ENCODE data around the gene ASAP2.
A peak's percentile ranks its signal among the peaks of the same experiment; 100 is the strongest.

ASAP2 gene

DNA sequence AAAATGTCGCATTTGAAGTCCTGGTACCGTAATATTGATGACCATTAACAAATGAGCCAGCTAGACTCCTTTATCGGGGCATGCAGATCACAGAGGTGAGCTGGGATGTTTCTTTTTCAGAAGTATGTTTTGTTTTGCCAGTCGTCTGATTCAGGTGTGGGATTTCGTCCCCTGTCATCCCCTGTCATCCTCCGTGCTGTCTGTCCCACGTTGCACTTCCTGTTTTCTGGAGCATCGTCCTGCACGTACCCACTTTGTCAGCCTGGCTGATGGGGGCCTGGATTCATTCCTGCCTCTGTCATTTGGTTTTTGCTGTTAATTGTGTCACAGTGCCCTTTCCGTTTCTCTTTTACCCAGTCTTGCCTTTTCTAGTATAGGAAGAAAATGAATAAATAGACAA, 72.8 kb downstream of the ASAP2 start:
- DNase-seq, result no peak

DNA sequence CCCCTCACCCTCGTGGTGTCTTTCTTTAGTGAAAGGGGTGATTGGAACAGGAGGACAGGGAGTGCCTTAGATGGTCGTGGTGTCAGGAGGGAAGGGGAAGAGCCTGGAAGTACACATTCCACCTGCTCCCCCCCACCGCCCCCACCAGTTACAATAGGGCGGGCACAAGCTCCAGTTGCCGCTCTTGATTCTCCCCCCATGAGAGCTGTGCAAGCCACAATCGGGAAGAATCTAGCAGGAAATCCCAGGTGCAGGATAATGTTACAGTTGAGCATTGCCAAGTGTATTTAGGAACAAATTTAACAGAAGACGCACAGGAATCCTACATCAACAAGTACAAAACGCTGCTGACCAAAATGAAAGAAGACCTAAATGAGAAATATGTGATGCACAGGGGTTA, 73.6 kb downstream of the ASAP2 start:
- DNase-seq, result peak; percentile 8

DNA sequence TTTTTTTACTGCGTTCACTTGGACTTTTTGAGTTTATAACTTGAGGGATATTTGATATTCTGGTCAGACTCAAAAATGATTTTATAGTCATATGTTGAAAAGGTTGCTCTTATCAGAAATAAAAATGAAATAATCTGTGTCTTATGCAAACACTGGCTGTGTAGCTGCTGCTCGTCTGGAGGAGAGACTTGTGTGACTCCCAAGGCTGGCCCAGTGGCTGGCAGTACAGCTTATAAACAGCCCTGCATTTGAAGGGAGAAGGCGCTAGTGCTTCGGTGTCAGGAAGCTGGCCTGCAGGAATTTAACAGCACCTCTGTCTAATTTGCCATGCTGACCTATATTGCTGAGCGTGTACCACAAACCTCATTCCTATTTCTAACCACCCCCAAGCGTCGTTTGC, 74.5 kb downstream of the ASAP2 start:
- no peak for DNase-seq

DNA sequence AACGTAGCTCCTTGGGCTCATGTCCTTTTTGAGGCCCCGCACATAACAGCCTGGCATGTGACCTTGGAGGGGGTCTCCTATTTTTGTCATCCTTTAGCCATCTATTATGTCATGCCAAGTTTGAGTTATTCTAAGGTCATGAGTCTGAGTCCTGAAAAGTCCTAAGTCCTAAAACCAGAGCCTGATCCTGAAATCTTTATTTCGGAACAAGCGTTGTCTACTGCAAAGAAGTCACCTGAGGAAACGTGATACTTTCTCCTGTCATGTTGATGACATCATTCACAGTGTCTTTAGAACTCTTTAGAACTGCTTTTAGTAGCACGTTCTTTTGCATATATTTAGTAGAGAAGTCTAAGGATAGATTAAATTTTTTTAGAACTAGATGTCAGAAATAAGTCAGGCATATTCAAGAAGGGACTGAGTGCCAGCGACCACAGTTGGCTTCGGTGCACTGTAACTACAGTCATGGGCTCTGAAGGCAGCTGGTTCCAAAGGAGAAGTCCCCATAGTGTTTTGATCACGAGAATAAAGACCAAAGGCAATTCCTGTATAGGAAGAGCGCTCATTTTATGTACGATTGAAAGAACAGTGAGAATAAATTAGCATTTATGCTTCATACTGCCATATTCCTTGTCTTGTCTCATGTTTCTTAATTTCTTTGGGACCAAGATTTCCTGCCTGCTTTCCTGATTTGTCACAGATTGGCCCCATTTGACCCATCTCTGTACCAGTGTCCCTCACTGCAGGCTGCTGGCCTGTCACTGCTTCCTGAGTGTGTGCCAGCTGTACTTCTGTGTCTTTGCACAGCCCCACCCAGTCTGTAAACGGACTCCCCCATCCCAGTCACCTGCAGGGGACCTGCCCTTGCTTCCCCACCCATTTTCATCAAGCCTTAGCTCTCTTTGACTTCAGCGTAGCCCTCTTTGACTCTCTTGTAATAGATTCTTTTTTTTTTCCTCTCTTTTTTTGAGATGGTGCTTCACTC, 75.8 kb downstream of the ASAP2 start:
- DNase-seq, result no peak

DNA sequence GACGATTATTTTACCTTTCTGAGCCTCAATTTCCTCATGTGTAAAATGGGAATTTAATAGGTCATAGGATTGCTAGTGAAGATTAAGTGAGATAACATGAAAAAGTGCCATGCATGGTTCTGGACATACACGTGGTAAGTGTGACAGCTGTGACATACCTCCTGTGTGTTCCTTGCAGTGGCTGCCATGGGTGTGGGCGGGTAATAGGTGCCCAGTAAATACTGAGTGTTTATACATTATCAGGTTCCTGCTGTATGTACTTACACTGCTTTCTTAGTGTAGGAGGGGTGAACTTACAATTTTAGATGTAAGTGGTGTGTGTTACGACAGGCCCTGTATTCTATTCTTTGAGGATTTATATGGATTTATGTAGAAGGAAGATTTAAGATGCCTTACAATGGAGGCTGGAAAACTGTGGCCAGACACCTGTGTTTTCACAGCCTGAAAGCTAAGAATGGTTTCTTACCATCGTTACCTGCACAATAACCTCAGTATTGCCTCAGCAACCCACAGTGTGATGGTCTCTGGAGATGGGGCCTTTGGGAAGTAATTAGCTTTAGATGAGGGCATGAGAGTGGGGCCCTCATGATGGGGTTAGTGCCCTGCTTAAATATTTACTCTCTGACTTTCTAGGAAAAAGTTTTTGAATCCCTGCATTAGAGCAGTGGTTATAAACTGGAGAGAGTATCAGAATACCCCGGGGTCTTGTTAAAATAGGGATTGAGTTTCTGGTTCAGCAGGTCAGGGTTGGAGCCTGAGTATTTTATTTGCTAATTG, 78.1 kb downstream of the ASAP2 start:
- DNase-seq, result peak; percentile 21

DNA sequence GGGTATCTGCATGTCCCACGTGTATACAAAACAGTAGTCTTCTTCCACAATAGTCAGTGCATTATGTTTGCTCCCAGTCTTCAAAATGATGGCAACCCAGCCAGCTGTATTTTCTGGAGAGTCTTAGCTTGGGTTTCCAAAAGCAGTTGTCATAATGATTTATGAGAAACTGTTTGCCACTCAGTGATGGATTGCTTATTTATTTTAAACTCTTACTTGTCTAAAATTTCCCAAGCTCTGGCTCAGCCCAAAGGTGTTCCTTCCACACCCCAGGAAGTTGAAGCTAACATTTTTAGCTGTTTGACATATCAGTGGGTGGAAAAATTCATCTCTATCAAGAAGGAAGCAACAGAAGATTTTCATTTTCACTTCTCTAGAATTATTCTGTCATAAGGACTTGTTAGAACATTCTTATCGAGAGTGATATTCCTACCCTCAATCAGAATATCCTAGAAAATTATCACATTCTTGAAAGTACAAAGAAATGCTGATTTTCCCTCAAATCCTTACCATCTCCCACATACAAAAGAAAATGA, 78.8 kb downstream of the ASAP2 start:
- no peak for DNase-seq

DNA sequence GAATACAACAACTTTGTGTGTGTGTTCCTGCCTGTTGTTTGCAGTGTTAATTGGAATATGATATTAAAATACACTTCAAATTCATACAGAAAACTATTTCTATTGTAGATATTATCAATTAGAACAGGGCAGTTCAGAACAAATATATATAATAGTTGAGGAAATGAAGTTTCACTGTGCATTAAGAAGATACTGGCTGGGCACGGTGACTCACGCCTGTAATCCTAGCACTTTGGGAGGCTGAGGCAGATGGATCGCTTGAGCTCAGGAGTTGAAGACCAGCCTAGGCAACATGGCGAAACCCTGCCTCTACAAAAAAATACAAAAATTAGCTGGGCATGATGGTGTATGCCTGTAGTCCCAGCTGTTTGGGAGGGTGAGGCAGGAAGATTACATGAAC, 79.3 kb downstream of the ASAP2 start:
- DNase-seq, result no peak

DNA sequence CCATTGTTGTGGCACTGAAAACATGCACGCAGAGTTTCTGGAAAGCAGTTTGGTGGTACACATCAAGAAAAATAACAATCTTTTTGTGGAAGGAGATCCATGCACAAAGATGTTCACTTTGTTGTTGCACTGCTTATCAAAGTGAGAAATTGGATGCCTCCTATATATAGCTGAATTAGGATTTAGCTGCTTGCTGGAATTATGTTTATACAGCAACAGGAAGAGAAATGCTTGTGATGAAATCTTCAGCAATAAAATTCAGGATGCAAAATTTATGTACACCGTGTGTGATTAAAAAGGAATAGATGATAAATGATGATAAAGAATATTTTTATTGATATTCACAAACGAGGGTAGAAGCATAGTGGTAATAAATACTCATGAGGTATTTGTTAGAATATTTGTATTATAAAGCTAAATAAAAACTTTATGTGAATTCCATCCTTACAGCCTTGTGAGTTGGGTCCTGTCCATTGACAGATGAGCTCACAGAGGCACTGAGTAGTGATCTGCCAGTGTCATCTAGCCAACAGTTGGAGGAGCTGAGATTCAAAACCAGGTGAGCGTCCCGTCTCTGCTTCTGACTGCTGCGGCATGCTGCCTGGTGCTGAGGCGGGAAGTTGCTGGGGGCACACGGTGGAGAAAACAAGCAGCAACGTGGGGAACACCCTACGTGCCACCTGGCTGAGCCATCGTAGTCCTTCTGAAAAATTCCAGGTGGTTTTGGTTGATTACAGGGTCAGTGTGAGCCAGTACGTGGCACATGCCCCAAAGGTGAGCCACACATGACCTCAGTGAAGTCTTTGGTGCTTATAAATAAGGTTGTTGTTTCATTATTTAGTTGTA, 80.2 kb downstream of the ASAP2 start:
- DNase-seq, result no peak

DNA sequence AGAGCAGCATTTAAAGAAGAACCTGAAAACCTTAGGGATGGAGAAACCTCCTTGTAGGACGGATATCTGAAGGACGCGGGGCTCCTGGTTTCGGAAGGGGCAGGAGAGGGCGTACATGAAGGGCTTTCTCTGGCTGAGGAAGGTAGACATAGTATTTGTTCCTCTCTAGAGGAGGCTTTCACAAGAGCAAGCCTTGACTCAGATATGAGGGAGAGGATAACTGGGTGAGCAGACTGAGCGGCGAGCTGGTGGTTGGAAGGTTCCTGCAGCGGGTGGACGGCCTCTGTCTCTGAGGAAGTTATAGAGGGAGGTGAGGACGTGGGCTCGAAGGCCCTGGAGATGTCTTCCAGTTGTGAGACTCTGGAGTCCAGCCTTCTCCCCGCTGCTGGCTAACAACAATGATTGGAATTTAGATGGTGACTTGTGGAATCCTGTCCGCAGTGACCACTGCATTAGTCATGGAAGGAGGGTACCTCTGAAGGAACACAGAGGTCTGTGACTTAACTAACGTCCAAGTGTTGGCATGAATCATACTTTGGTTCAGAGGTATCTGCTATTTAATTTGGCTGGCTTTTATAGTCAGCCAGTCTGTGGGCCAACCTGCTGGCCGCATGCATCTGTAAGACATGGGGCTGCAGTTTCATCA, 80.9 kb downstream of the ASAP2 start:
- no peak for DNase-seq

DNA sequence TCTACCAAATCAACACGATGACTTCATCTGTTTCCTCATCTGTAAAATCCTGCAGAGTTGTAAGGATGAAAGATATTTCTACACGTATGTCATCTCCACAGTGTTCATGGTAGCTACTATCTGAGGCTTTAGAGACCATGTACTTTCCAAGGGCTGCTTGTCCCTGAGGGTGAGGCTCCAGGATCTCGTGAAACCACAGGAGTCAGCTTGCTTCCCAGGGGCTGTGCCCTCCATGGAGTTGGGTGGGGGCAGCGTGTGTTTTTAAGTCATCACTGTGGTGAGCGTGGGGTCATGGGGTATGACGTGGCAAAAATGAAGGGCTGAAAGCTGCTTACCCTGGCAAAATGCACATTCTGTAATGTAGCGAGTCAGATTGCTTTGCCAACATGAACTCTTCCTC, 81.6 kb downstream of the ASAP2 start:
- DNase-seq, result no peak

DNA sequence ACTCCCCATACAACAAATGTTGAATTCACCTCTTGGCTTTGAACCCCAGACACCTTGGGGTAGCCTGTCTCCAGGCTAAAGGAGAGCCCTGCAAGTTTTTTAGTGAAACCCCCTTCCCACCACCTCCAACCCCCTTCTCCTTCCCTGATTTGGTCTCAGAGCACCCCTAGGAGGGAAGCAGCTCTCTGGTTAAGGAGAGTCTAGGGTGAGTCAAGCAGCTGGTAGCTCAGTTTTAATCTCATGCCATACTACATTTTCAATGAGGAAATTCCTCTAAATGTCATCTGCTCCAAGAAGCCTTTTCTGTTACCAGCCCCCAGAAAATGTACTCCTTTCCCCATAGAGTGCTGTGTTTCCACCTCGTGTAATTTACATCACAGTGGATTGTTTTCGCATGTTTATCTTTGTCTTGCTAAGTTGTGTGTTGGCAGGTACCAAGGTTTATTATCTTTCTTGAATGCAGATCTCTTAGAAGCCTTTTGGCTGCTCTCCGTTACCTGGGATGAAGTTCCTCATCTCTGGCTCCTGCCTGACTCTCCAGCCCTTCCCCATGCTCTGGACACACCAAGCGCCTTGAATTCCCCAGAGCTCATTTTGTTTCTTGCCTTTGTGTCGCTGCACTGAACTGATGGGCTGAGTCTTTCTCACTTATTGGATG, 82.2 kb downstream of the ASAP2 start:
- no peak for DNase-seq

DNA sequence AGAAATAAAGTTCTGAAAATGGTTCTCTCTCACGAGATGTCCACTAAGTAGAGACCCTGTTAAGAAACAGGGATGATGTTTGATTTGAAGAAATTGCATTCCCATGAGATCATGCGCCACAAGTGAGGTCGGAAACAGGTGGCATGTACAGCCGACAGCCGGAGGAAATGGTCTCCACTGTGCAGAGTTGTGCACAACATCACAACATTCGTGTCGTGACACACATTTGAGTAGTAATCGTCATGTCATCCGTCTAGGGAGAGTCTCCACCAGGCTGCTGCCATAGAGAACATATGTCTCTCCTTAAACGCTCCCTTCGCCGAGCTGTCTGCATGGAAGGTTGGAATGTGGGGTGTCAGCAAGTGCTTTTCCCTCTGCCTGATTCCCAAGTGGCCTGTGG, 84.7 kb downstream of the ASAP2 start:
- no peak for DNase-seq

DNA sequence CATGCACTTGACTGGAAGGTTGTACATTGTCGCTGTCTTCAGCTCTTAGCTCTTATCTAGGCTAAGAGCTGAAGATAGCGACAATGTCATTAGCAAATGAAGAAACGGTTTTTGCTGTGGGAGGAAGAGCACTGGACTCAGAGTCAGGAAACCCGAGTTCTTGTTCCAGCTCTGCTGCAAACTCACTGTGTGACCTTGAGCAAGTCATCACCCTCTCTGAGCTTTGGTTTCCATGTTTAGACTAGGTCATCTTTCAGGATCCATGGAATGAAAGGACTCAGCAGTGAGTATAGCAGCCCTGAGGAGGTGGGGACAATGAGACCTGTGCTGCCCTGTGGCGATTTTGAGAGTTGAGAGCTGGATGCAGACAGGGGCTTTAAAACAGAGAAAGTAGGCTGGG, 85.3 kb downstream of the ASAP2 start:
- no peak for DNase-seq

DNA sequence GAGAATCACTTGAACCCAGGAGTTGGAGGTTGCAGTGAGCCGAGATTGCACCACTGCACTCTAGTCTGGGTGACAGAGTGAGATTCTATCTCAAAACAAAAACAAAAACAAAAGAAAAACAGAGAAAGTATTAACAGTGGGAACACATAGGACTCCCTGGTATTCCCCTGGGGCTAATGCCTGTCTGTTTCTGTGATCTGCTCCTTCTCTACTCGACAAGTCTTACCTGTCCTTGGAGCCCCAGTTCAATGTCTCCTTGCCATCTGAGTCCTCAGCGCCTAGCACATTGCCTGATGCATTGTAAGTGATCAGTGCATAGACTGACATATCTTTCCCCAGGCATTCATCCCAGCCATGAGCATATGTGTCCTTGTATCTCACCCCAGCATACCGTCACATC, 85.8 kb downstream of the ASAP2 start:
- no peak for DNase-seq

DNA sequence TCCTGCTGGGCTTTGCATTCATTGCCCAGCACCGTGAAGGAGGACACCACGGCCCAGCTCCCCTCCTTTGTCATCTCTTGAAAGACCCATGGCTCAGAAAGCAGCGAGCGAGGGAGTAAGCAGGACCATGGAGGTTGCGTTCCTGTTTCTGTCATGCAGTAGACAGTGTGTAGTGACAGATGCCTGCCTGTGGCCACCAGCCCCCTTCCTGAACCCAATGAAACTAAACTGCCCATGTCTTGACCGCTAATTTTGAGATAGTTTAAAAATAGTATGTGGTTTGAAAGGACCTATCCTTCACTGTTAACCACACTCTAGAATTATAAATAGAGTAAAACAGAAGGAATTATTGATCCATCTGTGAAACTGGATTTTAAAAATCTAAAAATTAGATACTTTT, 88.2 kb downstream of the ASAP2 start:
- no peak for DNase-seq

DNA sequence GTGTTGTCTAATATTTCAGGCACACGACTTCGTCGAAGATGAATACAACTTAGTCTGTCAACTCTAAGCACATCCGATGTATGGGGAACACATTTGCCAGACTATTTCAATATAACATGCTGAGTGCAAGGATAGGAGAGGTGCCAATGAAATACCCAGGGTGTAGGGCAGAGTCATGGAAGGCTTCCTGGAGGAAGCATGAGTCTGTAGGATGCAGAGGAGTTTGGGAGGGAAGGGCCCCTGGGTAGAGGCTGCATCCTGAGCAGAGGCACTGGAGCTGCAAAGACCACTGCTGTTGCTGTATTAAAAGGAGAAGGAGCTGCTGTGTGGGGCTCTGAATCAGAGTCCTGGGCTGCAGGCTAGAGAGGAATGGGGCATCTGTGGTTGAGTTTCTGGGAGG, 89.9 kb downstream of the ASAP2 start:
- DNase-seq, result no peak

DNA sequence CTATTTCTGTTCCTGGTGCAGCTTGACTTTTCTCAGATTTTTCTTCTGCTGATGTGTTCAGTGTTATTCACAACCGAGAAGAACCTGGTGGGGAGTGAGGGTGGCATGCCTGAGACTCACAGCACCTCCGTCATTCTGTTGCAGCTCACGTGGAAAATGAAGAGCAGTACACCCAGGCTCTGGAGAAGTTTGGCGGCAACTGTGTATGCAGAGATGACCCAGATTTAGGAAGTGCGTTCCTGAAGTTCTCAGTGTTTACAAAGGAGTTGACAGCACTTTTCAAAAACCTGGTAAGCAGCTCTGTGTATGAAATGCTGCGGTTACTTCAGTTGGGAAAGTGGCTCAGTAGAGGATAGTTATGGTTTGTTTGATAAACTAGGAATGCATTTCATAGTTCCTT, 90.5 kb downstream of the ASAP2 start:
- DNase-seq, result no peak

DNA sequence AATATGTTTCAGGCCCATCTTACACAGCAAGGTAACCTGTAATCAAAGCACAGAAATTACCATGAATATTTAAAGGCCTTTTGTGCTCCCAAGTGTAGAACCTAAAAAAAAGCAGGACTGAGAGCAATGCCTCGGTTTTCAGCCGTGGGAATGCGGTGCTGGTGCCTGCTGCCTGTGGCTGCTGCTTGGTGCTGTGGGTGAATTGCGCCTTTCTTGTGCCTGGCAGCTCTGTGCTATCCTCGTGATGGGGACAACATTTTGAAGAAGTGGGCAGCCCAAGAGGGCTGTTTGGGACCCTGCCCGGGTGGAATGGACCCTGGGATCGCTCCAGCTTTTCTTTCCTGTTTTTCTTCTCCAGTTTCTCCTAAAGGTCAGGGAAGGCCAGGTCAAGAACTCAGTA, 91.2 kb downstream of the ASAP2 start:
- DNase-seq, result no peak

DNA sequence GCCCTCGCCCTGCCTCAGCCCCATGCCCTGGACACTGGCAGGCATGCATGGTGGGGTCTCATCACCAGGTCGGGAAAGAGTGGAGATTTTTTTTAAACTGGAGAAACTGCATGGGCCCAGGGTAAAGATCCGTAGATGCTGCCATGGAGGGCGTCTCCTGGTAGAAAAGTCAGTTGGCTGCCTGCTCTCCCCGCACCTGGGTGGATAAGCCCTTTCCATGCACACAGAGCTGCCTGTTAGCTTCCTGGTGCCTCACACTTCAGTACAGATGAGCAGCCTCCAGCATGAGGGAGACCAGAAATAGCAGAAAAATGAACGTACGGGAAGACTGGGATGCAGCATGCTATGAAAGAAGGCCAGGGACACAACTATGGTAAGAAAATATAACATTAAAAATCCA, 92.0 kb downstream of the ASAP2 start:
- no peak for DNase-seq

DNA sequence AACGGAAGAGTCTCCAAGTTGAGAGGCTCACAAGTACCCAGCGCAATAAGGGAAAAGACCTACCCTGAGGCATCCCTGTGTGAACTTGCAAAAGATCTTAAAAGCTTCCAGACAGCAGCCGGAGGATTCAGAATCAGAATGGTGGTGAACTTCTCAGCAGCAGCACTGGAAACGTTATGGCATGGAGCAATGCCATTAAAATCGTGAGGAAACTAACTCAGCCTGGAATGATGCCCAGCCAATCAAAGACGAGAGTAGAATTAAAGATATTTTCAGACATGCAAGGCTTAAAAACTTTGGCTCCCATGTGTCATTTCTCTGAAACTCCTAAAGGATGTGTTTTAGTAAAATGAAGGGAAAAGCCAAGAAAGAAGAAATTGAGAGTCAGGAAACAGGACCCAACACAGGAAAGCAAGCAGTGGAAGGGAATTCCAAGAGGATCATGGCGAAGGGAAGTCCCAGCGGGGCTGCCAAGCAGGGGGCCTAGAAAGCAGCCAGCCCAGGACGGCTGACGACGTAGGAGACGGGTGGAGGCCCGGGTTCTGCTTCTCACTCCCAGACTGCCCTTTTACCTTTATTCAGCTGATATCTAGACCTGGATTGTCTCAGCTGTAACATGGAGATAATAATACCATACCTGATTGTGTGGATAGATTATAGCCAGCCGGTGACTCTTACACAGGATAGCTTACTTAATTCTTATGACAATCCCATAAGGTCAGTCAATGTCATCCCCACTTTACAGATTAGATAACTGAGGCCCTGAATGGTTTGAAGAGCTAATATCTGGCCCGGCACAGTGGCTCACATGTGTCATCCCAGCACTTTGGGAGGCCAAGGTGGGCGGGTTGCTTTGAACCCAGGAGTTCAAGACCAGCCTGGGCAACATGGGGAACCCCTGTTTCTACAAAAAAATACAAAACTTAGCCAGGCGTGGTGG, 92.8 kb downstream of the ASAP2 start:
- no peak for DNase-seq

DNA sequence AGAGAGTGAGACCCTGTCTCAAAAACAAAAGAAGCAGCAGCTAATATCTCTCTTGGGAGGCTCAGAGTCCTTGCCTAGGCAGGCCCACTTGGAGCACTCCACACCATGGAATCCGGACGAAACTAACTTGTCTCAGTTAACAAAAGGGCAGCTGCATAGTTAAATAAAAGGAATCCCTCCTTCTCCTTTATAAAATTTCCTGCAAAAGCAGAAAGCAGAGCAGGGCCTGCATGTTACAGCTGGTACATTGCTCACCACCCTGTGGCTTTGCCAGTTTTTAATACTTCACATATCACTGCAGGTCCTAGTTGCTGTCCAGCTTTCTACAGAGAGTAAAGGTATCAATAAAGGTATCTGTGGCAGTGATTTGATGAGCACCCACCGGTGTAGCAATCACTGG, 93.6 kb downstream of the ASAP2 start:
- DNase-seq, result peak; percentile 21

All from DMS79 treated with DMSO at 0.1 percent for 48 hours (cell line).